MCF 10A (cell line): ENCODE data around the gene FAM204A. TPM values are rescaled to one million over a fixed set of nuclear protein-coding genes. Genes with fewer than 3 reads are reported as not detected.

Experiments used
- BruUV-seq: library from RNA; stranded (reverse); fragments of 400-500 nt; replicated peaks from 2 replicates; lab custom pipeline; 2021; lab: Mats Ljungman, UMichigan
- CTCF ChIA-PET: fragments of 300-600 bp; sonication (Branson Sonifier 250); formaldehyde crosslinking; extraction: SDS; loops from one replicate; lab custom pipeline; 2021; ENCODE audit warnings: antibody characterized with exemption, inconsistent platforms; lab: Yijun Ruan, JAX
- POLR2A ChIA-PET: fragments of 300-600, 350-650 bp; sonication (Branson Sonifier 250); formaldehyde crosslinking; extraction: SDS; loops from one replicate; lab custom pipeline; 2020; ENCODE audit warnings: antibody characterized with exemption, inconsistent platforms; lab: Yijun Ruan, JAX
- DNase-seq: peaks from one replicate; pipeline ENCODE4 v3.0.0-alpha.2; 2018; ENCODE audit not compliant: unreplicated experiment
- H3K27ac Mint-ChIP-seq: one replicate; pipeline ENCODE4 v1.8.0; 2022; ENCODE audit warnings: mild to moderate bottlenecking, low read depth, mixed read lengths; ENCODE audit not compliant: unreplicated experiment
- H3K27me3 Mint-ChIP-seq: one replicate; pipeline ENCODE4 v1.8.0; 2022; ENCODE audit warnings: mixed read lengths; ENCODE audit not compliant: insufficient read depth, unreplicated experiment
- H3K36me3 Mint-ChIP-seq: one replicate; pipeline ENCODE4 v1.8.0; 2022; ENCODE audit warnings: mild to moderate bottlenecking, moderate library complexity, mixed read lengths; ENCODE audit not compliant: insufficient read depth, unreplicated experiment
- H3K4me1 Mint-ChIP-seq: one replicate; pipeline ENCODE4 v1.8.0; 2022; ENCODE audit warnings: mixed read lengths; ENCODE audit not compliant: insufficient read depth, unreplicated experiment
- H3K4me3 Mint-ChIP-seq: one replicate; pipeline ENCODE4 v1.8.0; 2022; ENCODE audit warnings: mild to moderate bottlenecking, moderate library complexity, mixed read lengths; ENCODE audit not compliant: unreplicated experiment
- H3K9me3 Mint-ChIP-seq: one replicate; pipeline ENCODE4 v1.8.0; 2022; ENCODE audit warnings: mixed read lengths; ENCODE audit not compliant: unreplicated experiment
- CTCF ChIP-seq: fragments of 200-600 bp; IDR thresholded peaks from one replicate; pipeline ENCODE4 v1.8.0; 2022; ENCODE audit warnings: antibody characterized with exemption, mild to moderate bottlenecking; ENCODE audit not compliant: unreplicated experiment
- intact Hi-C: fragments of 100-400 bp; cut with micrococcal nuclease; formaldehyde crosslinking; loops from 2 replicates; pipeline ENCODE4 v1.14.1; 2022
- total RNA-seq: library from RNA; stranded (reverse); gene quantifications from 2 replicates; pipeline ENCODE4 v1.2.3, GENCODE V29; 2022

FAM204A gene
- total RNA-seq, 1 experiment from 2014 or later = 103 TPM

- H3K4me3 Mint-ChIP-seq = no peak overlapping the region
- intact Hi-C loops = no loop called here
- H3K27me3 Mint-ChIP-seq = no peaks in the 10 kb centered on the region
- no peak for TF ChIP-seq CTCF
- H3K9me3 Mint-ChIP-seq = no peaks in the 10 kb centered on the region
- no peak overlapping the region for H3K27ac Mint-ChIP-seq
- DNase-seq = no peak
- ChIA-PET CTCF (interaction anchor here (0.9 to 3.1 kb wide), 2 partner anchors 13 to 776 kb away, joined by 3 to 12 read pairs; no protein-coding TSS in a partner anchor), POLR2A (interaction anchor here (0.7 to 1.4 kb wide), 2 partner anchors 11 to 111 kb away, joined by 3 to 4 read pairs; no protein-coding TSS in a partner anchor)
- H3K4me1 Mint-ChIP-seq = no peaks in the 10 kb centered on the region
- no TSS peak for BruUV-seq
- H3K36me3 Mint-ChIP-seq = no peaks in the 10 kb centered on the region
Measured at GRCh38 chr10:118272149-118272721, 69.9 kb downstream of the FAM204A start.

DNA sequence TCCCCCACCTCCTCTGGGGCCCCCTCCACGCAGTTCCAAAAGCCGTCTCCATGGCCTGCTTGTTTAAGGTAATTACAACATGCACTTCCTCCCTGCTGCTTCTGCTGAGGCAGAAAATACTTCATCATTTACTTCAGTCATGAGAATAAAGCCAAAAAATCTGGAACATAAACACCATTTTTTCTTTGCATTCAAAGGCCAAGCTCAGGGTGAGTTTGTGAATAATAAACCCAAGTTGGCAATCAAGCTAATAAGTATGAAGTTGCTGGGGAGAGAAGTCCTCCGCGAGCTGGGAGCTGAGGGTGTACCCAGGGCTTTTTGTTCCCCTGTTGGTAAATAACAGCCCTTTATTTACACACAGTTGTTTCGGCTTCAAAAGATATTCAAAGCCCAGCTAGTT lies 70.5 kb downstream of the FAM204A start:
- Mint-ChIP-seq H3K27ac (no peak overlapping the region), H3K36me3 (no peaks in the 10 kb centered on the region), H3K4me1 (no peaks in the 10 kb centered on the region), H3K4me3 (no peak overlapping the region), H3K9me3 (no peaks in the 10 kb centered on the region), H3K27me3 (no peaks in the 10 kb centered on the region)
- intact Hi-C loops = no loop called here
- DNase-seq = no peak
- ChIA-PET CTCF (interaction anchor here (0.6 to 3.1 kb wide), 2 partner anchors 12 to 480 kb away, joined by 3 to 12 read pairs; no protein-coding TSS in a partner anchor), POLR2A (interaction anchor here (1.4 kb wide), 1 partner anchor 10 kb away, joined by 4 read pairs; no protein-coding TSS in a partner anchor)
- BruUV-seq = no TSS peak
- no peak for TF ChIP-seq CTCF

DNA sequence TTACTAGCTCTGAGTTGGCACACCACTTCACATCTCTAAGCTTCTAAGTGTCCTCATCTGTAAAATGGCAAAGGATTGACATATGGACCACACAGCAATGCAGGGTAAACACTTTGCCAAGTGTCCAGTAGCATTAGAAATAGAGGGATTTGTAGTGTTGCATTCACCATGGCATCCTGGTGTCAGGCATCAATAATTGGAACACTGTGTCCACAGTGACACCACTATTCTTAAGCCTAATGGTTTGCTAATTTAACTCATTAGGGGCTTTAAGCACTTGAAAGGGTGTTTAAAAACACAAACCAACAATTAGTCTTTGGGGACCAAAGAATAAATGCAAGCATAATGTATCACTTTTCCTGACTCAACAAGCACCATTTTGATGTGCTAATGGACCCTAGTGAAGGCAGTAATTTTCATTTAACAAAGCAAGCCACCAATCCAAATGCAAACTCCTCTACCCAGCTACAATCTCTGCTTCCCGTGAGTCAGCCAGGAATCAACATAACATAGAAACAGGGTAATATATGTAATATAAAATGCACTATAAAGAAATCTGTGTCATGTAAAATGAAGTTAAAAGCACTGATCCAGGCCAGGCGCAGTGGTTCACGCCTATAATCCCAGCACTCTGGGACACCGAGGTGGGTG lies 75.9 kb downstream of the FAM204A start:
- Mint-ChIP-seq H3K27ac (no peak overlapping the region), H3K9me3 (no peaks in the 10 kb centered on the region), H3K4me3 (no peak overlapping the region), H3K27me3 (peaks cover 16% of the 10 kb centered on the region), H3K4me1 (no peaks in the 10 kb centered on the region), H3K36me3 (no peaks in the 10 kb centered on the region)
- no peak for TF ChIP-seq CTCF
- no TSS peak for BruUV-seq
- intact Hi-C loops = no loop called here
- POLR2A ChIA-PET = no interaction called here
- DNase-seq = no peak
- CTCF ChIA-PET = interaction anchor here (1.2 to 1.5 kb wide), 2 partner anchors 8 to 770 kb away, joined by 3 to 8 read pairs; no protein-coding TSS in a partner anchor

- Mint-ChIP-seq H3K27ac (no peak overlapping the region), H3K4me3 (no peak overlapping the region), H3K4me1 (no peaks in the 10 kb centered on the region), H3K36me3 (no peaks in the 10 kb centered on the region), H3K27me3 (peaks cover 16% of the 10 kb centered on the region), H3K9me3 (no peaks in the 10 kb centered on the region)
- CTCF ChIA-PET = interaction anchor here (0.6 to 1.5 kb wide), 2 partner anchors 768 to 810 kb away, joined by 3 to 8 read pairs; no protein-coding TSS in a partner anchor
- BruUV-seq = no TSS peak
- intact Hi-C loops = no loop called here
- POLR2A ChIA-PET = interaction anchor here (0.7 kb wide), 1 partner anchor 827 kb away, joined by 3 read pairs; no protein-coding TSS in a partner anchor
- no peak for TF ChIP-seq CTCF
- DNase-seq = no peak
Measured at GRCh38 chr10:118264838-118265470, 77.2 kb downstream of the FAM204A start.
